Esophagus (tissue), 2 donors: ENCODE measurements around the gene IGFBP2. TPM values are rescaled to one million over a fixed set of nuclear protein-coding genes. Genes with fewer than 3 reads are reported as not detected.

Source experiments
- H3K27ac ChIP-seq, 2 donors: one replicate each; pipeline ENCODE4 v1.5.1; 2013; ENCODE audit warnings: low read depth in 2 of 2, mild to moderate bottlenecking in 2 of 2, inconsistent platforms in 1 of 2, low read length in 1 of 2, moderate library complexity in 1 of 2
- H3K27me3 ChIP-seq, 2 donors: one replicate each; pipeline ENCODE4 v1.6.1; 2013; ENCODE audit warnings: low read length in 2 of 2, control low read depth in 1 of 2, mild to moderate bottlenecking in 1 of 2; ENCODE audit not compliant: insufficient read depth in 2 of 2, control insufficient read depth in 1 of 2
- H3K36me3 ChIP-seq, 2 donors: one replicate each; pipeline ENCODE4 v1.6.1; 2013; ENCODE audit warnings: low read length in 1 of 2; ENCODE audit not compliant: control insufficient read depth in 2 of 2, insufficient read depth in 2 of 2
- H3K4me1 ChIP-seq, 2 donors: one replicate each; pipeline ENCODE4 v1.6.1; 2013; ENCODE audit warnings: low read length in 1 of 2; ENCODE audit not compliant: control insufficient read depth in 2 of 2, insufficient read depth in 2 of 2
- H3K4me3 ChIP-seq, 2 donors: one replicate each; pipeline ENCODE4 v1.5.1; 2013; ENCODE audit warnings: low read length in 2 of 2, mild to moderate bottlenecking in 2 of 2, low read depth in 1 of 2, moderate library complexity in 1 of 2
- H3K9me3 ChIP-seq, 2 donors: one replicate each; pipeline ENCODE4 v1.6.1; 2013; ENCODE audit warnings: mild to moderate bottlenecking in 2 of 2, low read depth in 1 of 2, low read length in 1 of 2, moderate library complexity in 1 of 2; ENCODE audit not compliant: control insufficient read depth in 2 of 2, insufficient read depth in 1 of 2
- WGBS, 2 donors: extraction: QIAGEN DNeasy Blood & Tissue Kit; methylation state at CpG; one replicate each; pipeline ENCODE4 v1.1.7; 2013; 5-methylcytosine and 5-hydroxymethylcytosine counted together
- polyA plus RNA-seq, 2 donors: library from polyadenylated mRNA; stranded (reverse); fragments of 200-250 nt; gene quantifications; one replicate each; pipeline ENCODE4 v1.2.3, GENCODE V29; 2013
- donor health status: healthy with polysubstance abuse.
- donor health status: Bipolar disorder and iron deficiency.

IGFBP2 gene
- polyA plus RNA-seq, 2 donors = 93.6 to 138 TPM

GRCh38 chr2:216687646-216688045 is 54.4 kb downstream of the IGFBP2 start:
- H3K9me3 ChIP-seq = no peaks in the 10 kb centered on the region
- peaks cover 0 to 3% of the 10 kb centered on the region in 2 donors for H3K36me3 ChIP-seq
- no peaks in the 10 kb centered on the region for H3K27me3 ChIP-seq
- H3K4me1 ChIP-seq = peaks cover 3 to 7% of the 10 kb centered on the region in 2 donors
- H3K27ac ChIP-seq = peak overlapping the region in 1 of 2 donors; percentile 47
- H3K4me3 ChIP-seq = no peak overlapping the region
- WGBS, 2 donors = 47 to 64% methylated on average over 4 of the region's 4 CpGs

DNA sequence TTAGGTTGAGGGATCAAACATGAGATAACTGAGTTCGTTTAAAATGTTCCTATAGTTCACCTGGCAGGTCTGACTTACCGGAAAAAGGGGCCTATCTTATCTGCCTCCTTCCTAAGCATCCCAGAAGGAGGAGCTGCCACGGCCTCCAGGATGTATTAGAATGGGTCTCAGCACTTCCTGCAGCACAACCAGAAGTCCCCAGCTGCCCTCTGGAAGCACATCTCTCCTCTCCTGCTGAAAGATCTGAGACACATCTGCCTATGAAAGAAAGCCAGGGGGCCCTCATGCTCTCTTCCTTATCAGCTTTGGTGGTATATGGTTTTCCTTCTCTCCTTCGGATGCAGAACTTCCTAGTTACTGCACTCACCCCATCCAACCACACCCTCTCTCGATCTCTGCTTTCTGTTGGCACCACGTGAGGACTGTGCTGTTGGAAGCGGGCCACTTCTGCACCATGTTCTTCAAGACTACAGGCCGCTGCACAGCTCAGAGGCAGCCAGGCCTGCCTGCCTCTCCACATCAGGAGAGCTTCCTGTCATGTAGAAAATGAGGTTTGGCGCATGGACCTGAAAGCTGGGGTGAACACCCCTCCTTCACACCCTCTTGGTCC is 55.6 kb downstream of the IGFBP2 start:
- WGBS, 2 donors = 40 to 52% methylated on average over 9 of the region's 9 CpGs
- no peaks in the 10 kb centered on the region for H3K27me3 ChIP-seq
- H3K9me3 ChIP-seq = no peaks in the 10 kb centered on the region
- no peak overlapping the region for H3K4me3 ChIP-seq
- H3K4me1 ChIP-seq = peaks cover 3 to 7% of the 10 kb centered on the region in 2 donors
- peaks cover 0 to 3% of the 10 kb centered on the region in 2 donors for H3K36me3 ChIP-seq
- peak overlapping the region; percentile 34 to 80 for H3K27ac ChIP-seq

DNA sequence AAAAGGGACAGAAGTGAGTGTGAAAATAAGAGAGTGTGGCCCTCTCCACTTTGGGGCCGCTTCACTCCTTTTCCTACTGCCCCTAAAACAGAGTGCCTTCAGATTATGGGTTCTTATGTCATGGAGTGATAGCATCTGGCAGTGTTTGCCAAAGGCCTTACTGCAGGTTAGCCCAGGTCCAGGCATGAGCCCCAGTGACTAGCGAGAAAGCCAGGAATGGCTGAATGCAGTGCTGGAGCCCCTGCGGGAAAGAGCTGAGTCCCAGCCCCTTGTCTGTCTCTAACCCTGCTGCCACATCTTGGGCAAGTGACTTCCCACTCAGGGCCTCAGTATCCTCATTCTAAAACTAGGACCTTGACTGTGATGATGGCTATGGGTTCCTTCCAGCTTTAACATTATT is 56.2 kb downstream of the IGFBP2 start:
- H3K4me3 ChIP-seq = no peak overlapping the region
- no peaks in the 10 kb centered on the region for H3K9me3 ChIP-seq
- H3K27me3 ChIP-seq = no peaks in the 10 kb centered on the region
- H3K4me1 ChIP-seq = peaks cover 3 to 9% of the 10 kb centered on the region in 2 donors
- peaks cover 0 to 3% of the 10 kb centered on the region in 2 donors for H3K36me3 ChIP-seq
- peak overlapping the region; percentile 23 to 80 for H3K27ac ChIP-seq
- WGBS, 2 donors = 56 to 60% methylated on average over 3 of the region's 3 CpGs

DNA sequence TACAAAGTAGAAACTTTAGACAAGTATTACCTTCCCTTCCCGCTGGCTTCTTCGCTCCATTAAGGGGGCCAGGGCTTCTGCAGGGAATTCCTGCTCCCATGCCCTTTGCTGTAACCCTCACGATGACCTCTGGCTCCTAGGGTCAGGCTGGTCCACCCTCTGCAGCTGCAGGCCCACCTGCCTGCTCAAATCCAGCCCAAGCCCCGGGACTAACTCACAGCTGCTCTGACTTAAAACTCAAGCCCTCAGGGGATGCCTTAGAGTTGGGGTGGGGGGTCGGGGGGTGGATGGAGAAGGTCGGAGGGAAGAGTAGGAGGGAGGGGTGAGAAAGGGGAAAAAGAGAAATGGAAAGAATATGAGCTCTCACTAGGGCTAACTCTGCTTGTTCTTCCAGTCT is 57.2 kb downstream of the IGFBP2 start:
- Histone ChIP-seq H3K27me3 (no peaks in the 10 kb centered on the region), H3K27ac (peak overlapping the region in 1 of 2 donors; percentile 27), H3K4me3 (peak overlapping the region in 1 of 2 donors; percentile 5), H3K4me1 (peaks cover 3 to 11% of the 10 kb centered on the region in 2 donors), H3K36me3 (peaks cover 0 to 3% of the 10 kb centered on the region in 2 donors), H3K9me3 (no peaks in the 10 kb centered on the region)
- WGBS, 2 donors = 33 to 37% methylated on average over 6 of the region's 6 CpGs

GRCh38 chr2:216690853-216691741 is 57.9 kb downstream of the IGFBP2 start:
- Histone ChIP-seq H3K36me3 (peaks cover 0 to 3% of the 10 kb centered on the region in 2 donors), H3K4me3 (peak overlapping the region; percentile 20 to 49), H3K4me1 (peaks cover 3 to 11% of the 10 kb centered on the region in 2 donors), H3K27me3 (no peaks in the 10 kb centered on the region), H3K27ac (peak overlapping the region; percentile 81 to 93), H3K9me3 (no peaks in the 10 kb centered on the region)
- 4 to 9% methylated on average over 22 to 23 of the region's 23 CpGs for WGBS, 2 donors

DNA sequence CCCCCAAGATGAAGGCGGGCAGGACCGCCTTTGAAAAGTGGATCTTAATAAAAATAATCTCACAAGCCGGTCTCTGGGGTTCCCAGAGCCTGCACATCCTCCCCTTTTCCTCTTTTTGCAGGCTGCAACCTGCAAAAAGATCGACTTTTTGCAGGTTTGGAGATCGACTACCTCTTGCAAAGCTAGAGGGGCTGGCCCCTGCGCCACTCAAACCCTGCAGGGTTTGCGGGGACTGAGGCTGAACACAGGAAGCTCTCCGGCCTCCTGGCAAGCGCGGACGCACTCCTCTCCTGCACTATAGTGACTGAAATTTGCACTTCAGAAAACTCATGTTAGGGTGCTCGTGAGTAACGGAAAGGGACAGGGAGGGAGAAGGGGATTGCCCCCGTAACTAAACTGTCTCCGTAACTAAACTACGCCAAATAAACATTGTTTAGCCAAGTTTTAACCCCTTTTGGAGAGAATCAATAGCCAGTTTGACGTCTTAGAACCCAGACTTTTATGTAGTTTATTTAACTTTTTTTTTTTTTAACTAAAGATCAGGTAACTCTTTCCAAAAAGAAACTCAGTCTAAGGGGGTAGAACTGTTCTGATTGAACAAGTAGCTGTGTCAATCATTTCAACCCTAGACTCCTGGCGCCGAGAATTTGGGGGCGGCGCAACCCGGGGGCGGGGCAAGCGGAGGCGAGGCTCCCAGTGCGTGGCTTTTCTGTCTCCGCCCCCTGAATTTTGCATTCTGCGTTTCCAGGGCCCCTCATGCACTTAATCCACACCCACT is 59.6 kb downstream of the IGFBP2 start:
- H3K27ac ChIP-seq = peak overlapping the region; percentile 71 to 92
- no peaks in the 10 kb centered on the region for H3K36me3 ChIP-seq
- H3K4me1 ChIP-seq = peaks cover 3 to 11% of the 10 kb centered on the region in 2 donors
- no peaks in the 10 kb centered on the region for H3K27me3 ChIP-seq
- H3K9me3 ChIP-seq = no peaks in the 10 kb centered on the region
- WGBS, 2 donors = 1 to 2% methylated on average over 28 of the region's 28 CpGs
- H3K4me3 ChIP-seq = peak overlapping the region; percentile 45 to 49

DNA sequence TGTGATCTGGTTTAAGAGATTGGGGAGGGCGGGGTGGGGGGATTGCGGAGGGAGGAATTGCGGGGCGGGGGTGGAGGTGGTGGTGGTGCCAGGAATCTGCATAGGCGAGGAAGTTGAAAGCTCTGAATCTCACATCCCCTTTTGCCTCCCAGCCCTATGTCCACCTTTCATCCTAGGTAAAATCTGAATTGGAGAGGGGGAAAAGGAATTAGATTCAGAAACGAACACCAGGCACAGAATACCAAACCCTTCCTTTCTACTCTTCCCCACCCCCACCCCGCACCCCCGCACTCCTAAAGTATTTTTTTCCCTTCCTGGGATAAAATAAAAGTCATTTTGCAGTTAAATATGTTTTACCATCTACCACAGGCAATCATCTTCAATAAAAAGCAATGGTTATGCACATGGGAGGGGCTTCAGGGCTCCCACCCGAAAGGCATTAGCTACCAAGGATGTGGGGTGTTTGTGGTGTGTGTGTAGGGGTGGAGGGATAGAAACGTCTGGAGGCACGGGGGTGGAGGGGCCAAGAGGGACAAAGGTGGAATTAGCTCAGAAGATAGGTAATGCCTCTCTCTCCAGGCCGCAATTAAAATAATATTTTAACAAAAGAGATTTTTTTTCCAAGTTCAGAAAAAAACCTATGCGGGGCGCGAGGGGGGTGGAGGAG is 60.3 kb downstream of the IGFBP2 start:
- Histone ChIP-seq H3K4me1 (peaks cover 3 to 11% of the 10 kb centered on the region in 2 donors), H3K27me3 (no peaks in the 10 kb centered on the region), H3K9me3 (no peaks in the 10 kb centered on the region), H3K36me3 (no peaks in the 10 kb centered on the region), H3K4me3 (peak overlapping the region; percentile 49 to 62), H3K27ac (peak overlapping the region; percentile 65 to 79)
- WGBS, 2 donors = 2 to 5% methylated on average over 15 of the region's 15 CpGs

DNA sequence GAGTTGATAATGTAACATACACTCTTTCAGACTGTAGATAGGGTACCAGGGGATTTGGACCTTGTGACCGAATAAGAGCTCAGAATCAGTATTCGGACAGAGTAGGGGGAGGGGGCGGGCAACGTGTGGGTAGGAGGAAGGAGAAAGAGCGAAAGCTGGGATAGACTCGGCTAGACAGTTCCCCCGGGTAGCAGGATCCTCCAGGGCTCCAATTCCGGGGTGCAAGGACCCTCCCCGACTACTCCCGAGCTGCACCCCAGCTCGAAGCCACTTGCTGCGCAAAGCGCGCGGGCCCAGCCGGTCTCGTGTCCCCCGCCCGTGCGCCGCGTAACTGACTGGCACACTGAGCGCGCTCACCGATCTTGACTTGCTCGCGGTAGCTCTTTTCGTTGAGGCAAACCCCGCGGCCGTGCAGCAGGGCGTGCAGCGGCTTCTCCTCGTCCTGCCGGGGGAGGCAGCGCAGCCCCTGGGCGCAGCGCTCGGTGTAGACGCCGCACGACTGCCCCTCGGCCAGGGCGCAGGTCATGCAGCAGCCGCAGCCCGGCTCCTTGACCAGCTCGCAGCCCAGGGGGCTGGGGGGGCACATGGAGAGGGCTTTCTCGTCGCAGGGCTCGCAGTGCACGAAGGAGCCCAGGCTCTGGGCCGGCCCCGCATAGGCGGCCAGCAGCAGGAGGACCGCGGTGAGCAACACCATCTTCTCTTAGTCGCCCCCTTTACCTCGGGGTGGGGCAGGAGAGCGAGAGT is 61.0 kb downstream of the IGFBP2 start:
- no peaks in the 10 kb centered on the region for H3K27me3 ChIP-seq
- no peaks in the 10 kb centered on the region for H3K9me3 ChIP-seq
- peak overlapping the region; percentile 65 to 79 for H3K27ac ChIP-seq
- WGBS, 2 donors = 1 to 2% methylated on average over 58 to 59 of the region's 59 CpGs
- peaks cover 3 to 6% of the 10 kb centered on the region in 2 donors for H3K4me1 ChIP-seq
- H3K36me3 ChIP-seq = no peaks in the 10 kb centered on the region
- peak overlapping the region; percentile 49 to 62 for H3K4me3 ChIP-seq
